IMR-90 (cell line): ENCODE data around the gene FMC1. TPM values are rescaled to one million over a fixed set of nuclear protein-coding genes. Genes with fewer than 3 reads are reported as not detected.

Experiments used
- ATAC-seq: fragments of 200-7000 bp; cut with Tn5 transposase; 2 replicates; pipeline ENCODE4 v1.9.1; 2020; ENCODE audit warnings: low read depth, mild to moderate bottlenecking, moderate library complexity
- BruUV-seq: library from RNA; stranded (reverse); fragments of 400-500 nt; replicated peaks from 2 replicates; lab custom pipeline; 2021; lab: Mats Ljungman, UMichigan
- CTCF ChIA-PET: fragments of 300-600 bp; formaldehyde crosslinking; extraction: SDS; loops from one replicate; lab custom pipeline; 2021; ENCODE audit warnings: antibody characterized with exemption; lab: Yijun Ruan, JAX
- POLR2A ChIA-PET: fragments of 300-600 bp; sonication (Branson Sonifier 250); formaldehyde crosslinking; loops from one replicate; lab custom pipeline; 2022; ENCODE audit warnings: antibody characterized with exemption; ENCODE audit not compliant: unreplicated experiment; lab: Charles Lee
- DNase-seq: peaks from one replicate; pipeline ENCODE4 v3.0.0; 2013
- H2AFZ ChIP-seq: replicated peaks from 2 replicates; pipeline ENCODE3; 2013; ENCODE audit warnings: low read length, mild to moderate bottlenecking; ENCODE audit not compliant: poor library complexity
- H2AK5ac ChIP-seq: 2 replicates; pipeline ENCODE4 v1.6.1; 2013; ENCODE audit warnings: low read depth, low read length, inconsistent platforms
- H2AK9ac ChIP-seq: replicated peaks from 2 replicates; pipeline ENCODE3; 2013; ENCODE audit warnings: mild to moderate bottlenecking, low read depth, low read length, moderate library complexity; ENCODE audit not compliant: poor library complexity
- H2BK120ac ChIP-seq: 2 replicates; pipeline ENCODE4 v1.6.1; 2013; ENCODE audit warnings: low read depth, low read length, inconsistent platforms
- H2BK15ac ChIP-seq: 3 replicates; pipeline ENCODE4 v1.6.1; 2013; ENCODE audit warnings: low read depth, low read length, inconsistent platforms
- H2BK20ac ChIP-seq: 2 replicates; pipeline ENCODE4 v1.6.1; 2013; ENCODE audit warnings: low read depth, mild to moderate bottlenecking, inconsistent platforms, low read length, moderate library complexity
- H2BK5ac ChIP-seq: 2 replicates; pipeline ENCODE4 v1.6.1; 2013; ENCODE audit warnings: mild to moderate bottlenecking, low read depth, low read length, inconsistent platforms; ENCODE audit not compliant: poor library complexity, severe bottlenecking
- H3K14ac ChIP-seq: replicated peaks from 2 replicates; pipeline ENCODE4 v1.6.1; 2013; ENCODE audit warnings: low read depth, low read length, inconsistent platforms
- H3K18ac ChIP-seq: 2 replicates; pipeline ENCODE4 v1.6.1; 2013; ENCODE audit warnings: low read depth, low read length, control low read depth
- H3K23ac ChIP-seq: 2 replicates; pipeline ENCODE4 v1.6.1; 2013; ENCODE audit warnings: low read depth, low read length, inconsistent platforms
- H3K27ac ChIP-seq: 2 replicates; pipeline ENCODE4 v1.5.1; 2013; ENCODE audit warnings: mild to moderate bottlenecking, control low read depth, low read length; ENCODE audit not compliant: insufficient read depth
- H3K27me3 ChIP-seq: 2 replicates; pipeline ENCODE4 v1.6.1; 2013; ENCODE audit warnings: low read length; ENCODE audit not compliant: control insufficient read depth, insufficient read depth
- H3K36me3 ChIP-seq: 2 replicates; pipeline ENCODE4 v1.6.1; 2013; ENCODE audit warnings: low read length, mixed read lengths; ENCODE audit not compliant: control insufficient read depth, insufficient read depth
- H3K4ac ChIP-seq: 2 replicates; pipeline ENCODE4 v1.6.1; 2013; ENCODE audit warnings: low read depth, low read length, inconsistent platforms
- H3K4me1 ChIP-seq: 2 replicates; pipeline ENCODE4 v1.6.1; 2013; ENCODE audit warnings: low read length, mixed read lengths; ENCODE audit not compliant: control insufficient read depth, insufficient read depth
- H3K4me2 ChIP-seq: 2 replicates; pipeline ENCODE4 v1.6.1; 2013; ENCODE audit warnings: low read depth, mild to moderate bottlenecking, control low read depth, low read length, moderate library complexity
- H3K4me3 ChIP-seq: 2 replicates; pipeline ENCODE4 v1.5.1; 2013; ENCODE audit warnings: low read depth, mild to moderate bottlenecking, control low read depth, low read length, moderate library complexity; ENCODE audit not compliant: insufficient read depth
- H3K56ac ChIP-seq: 2 replicates; pipeline ENCODE4 v1.6.1; 2013; ENCODE audit warnings: low read length, inconsistent platforms; ENCODE audit not compliant: insufficient read depth; ENCODE audit errors: extremely low read depth
- H3K79me1 ChIP-seq, 2 experiments: 2 replicates each; pipeline ENCODE4 v1.6.1; 2013; ENCODE audit warnings: low read length in 2 of 2, inconsistent platforms in 1 of 2, low read depth in 1 of 2
- H3K9ac ChIP-seq: 2 replicates; pipeline ENCODE4 v1.6.1; 2013; ENCODE audit warnings: low read depth, low read length, control low read depth
- H3K9me1 ChIP-seq: 2 replicates; pipeline ENCODE4 v1.6.1; 2013; ENCODE audit warnings: low read length, inconsistent platforms; ENCODE audit not compliant: insufficient read depth
- H3K9me3 ChIP-seq: 2 replicates; pipeline ENCODE4 v1.6.1; 2013; ENCODE audit warnings: low read length; ENCODE audit not compliant: control insufficient read depth, insufficient read depth
- H4K20me1 ChIP-seq: 2 replicates; pipeline ENCODE4 v1.6.1; 2013; ENCODE audit warnings: low read length, inconsistent platforms; ENCODE audit not compliant: insufficient read depth
- H4K5ac ChIP-seq: 2 replicates; pipeline ENCODE4 v1.6.1; 2013; ENCODE audit warnings: mild to moderate bottlenecking, low read depth, low read length, control low read depth
- H4K8ac ChIP-seq, 2 experiments: 2 replicates each; pipeline ENCODE4 v1.6.1; 2013; ENCODE audit warnings: low read depth in 2 of 2, low read length in 2 of 2, control low read depth in 1 of 2, inconsistent platforms in 1 of 2
- H4K91ac ChIP-seq: 2 replicates; pipeline ENCODE4 v1.6.1; 2013; ENCODE audit warnings: low read depth, low read length, inconsistent platforms; ENCODE audit not compliant: insufficient read depth
- BHLHE40 ChIP-seq: fragments of 150-350 bp; IDR thresholded peaks from 2 replicates; pipeline ENCODE4 v1.6.1; 2016; ENCODE audit warnings: mild to moderate bottlenecking, low read depth, low read length
- CHD1 ChIP-seq: IDR thresholded peaks from 2 replicates; pipeline ENCODE4 v1.6.1; 2012; ENCODE audit warnings: low read depth, low read length, improper control_type of control experiment
- CTCF ChIP-seq: conservative IDR thresholded peaks from 2 replicates; pipeline ENCODE4 v1.5.1; 2012; ENCODE audit warnings: mild to moderate bottlenecking, low read depth, low read length, improper control_type of control experiment
- MAZ ChIP-seq: IDR thresholded peaks from 2 replicates; pipeline ENCODE4 v1.6.1; 2012; ENCODE audit warnings: low read depth, mild to moderate bottlenecking, low read length, improper control_type of control experiment, moderate library complexity, borderline replicate concordance
- MXI1 ChIP-seq: IDR thresholded peaks from 2 replicates; pipeline ENCODE4 v1.6.1; 2012; ENCODE audit warnings: low read depth, mild to moderate bottlenecking, low read length, moderate library complexity, borderline replicate concordance
- POLR2A ChIP-seq: IDR thresholded peaks from 2 replicates; pipeline ENCODE4 v1.6.1; 2012; ENCODE audit warnings: mild to moderate bottlenecking, low read depth, low read length
- RAD21 ChIP-seq: IDR thresholded peaks from 2 replicates; pipeline ENCODE4 v1.6.1; 2012; ENCODE audit warnings: low read length, improper control_type of control experiment
- SMC3 ChIP-seq: fragments of 150-350 bp; IDR thresholded peaks from 2 replicates; pipeline ENCODE4 v1.6.1; 2016; ENCODE audit warnings: low read depth, mild to moderate bottlenecking, antibody characterized with exemption, low read length, moderate library complexity
- whole genome bisulfite sequencing, 2 experiments: methylation state at CpG; one replicate each; pipeline versions ENCODE4 v1.1.5 to v1.1.7; 2013; ENCODE audit warnings: missing lambda C conversion rate in 2 of 2; ENCODE audit not compliant: insufficient read length in 1 of 2; ENCODE audit errors: extremely low coverage in 2 of 2; 5-methylcytosine and 5-hydroxymethylcytosine counted together
- dilution Hi-C: fragments of 300-500 bp; cut with HindIII; formaldehyde crosslinking; loops from one replicate; pipeline ENCODE4 v1.14.3; 2018; ENCODE audit warnings: low sequenced_read_pairs; ENCODE audit not compliant: unreplicated experiment
- in situ Hi-C: fragments of 300-500 bp; cut with MboI; formaldehyde crosslinking; loops from 3 replicates; pipeline ENCODE4 v1.14.3; 2019; ENCODE audit warnings: low sequenced_read_pairs, inconsistent platforms, mixed read lengths
- intact Hi-C: fragments of 100-400 bp; cut with micrococcal nuclease; formaldehyde crosslinking; loops from 2 replicates; pipeline ENCODE4 v1.10.0; 2022
- polyA plus RNA-seq, 3 experiments: library from polyadenylated mRNA; depleted of rRNA; stranded (reverse); fragments of >200 nt; gene quantifications; 2 replicates each; pipeline ENCODE4 v1.2.3, GENCODE V29; 2012; ENCODE audit warnings: low replicate concordance in 1 of 3
- total RNA-seq: library from RNA; depleted of rRNA; stranded (reverse); fragments of >200 nt; gene quantifications from 2 replicates; pipeline ENCODE4 v1.2.3, GENCODE V29; 2012

Gene FMC1
- total and polyA plus RNA-seq, 2 of the 4 experiments (the other 2 are of a cell fraction), result 6.1 to 11.9 TPM

- 1% methylated on average over 35 of the region's 98 CpGs; no CpG with 5 or more reads in 1 of the 2 experiments for WGBS, 2 experiments
- Histone ChIP-seq H3K14ac (peak within 1 kb of the TSS; percentile 96), H4K91ac (peak within 1 kb of the TSS; percentile 99), H4K8ac (peak within 1 kb of the TSS; percentile 92 to 98), H2BK15ac (peak within 1 kb of the TSS; percentile 16; the same call in 1 of the 3 replicates), H2BK120ac (peak within 1 kb of the TSS; percentile 84), H2AK5ac (peak within 1 kb of the TSS; percentile 99), H3K18ac (peak within 1 kb of the TSS; percentile 78), H3K36me3 (peaks cover 2% of the 10 kb centered on the region; the same call in 1 of the 2 replicates), H4K5ac (peak within 1 kb of the TSS; percentile 82), H3K27me3 (no peaks in the 10 kb centered on the region), H4K20me1 (peaks cover 44% of the 10 kb centered on the region), H3K4ac (peak within 1 kb of the TSS; percentile 99), H3K9me1 (peaks cover 5% of the 10 kb centered on the region; the same call in 1 of the 2 replicates), H3K27ac (peak within 1 kb of the TSS; percentile 96), H3K4me3 (peak within 1 kb of the TSS; percentile 56), H2AFZ (peak within 1 kb of the TSS; percentile 98), H3K4me1 (no peaks in the 10 kb centered on the region), H2AK9ac (peak within 1 kb of the TSS; percentile 95), H2BK20ac (no peak within 1 kb of the TSS), H3K4me2 (peak within 1 kb of the TSS; percentile 84), H3K79me1 (peaks cover 0 to 25% of the 10 kb centered on the region in 2 experiments; a peak in 2 of 4 replicates), H3K9me3 (no peaks in the 10 kb centered on the region), H2BK5ac (peak within 1 kb of the TSS; percentile 90), H3K56ac (peak within 1 kb of the TSS; percentile 95), H3K23ac (peak within 1 kb of the TSS; percentile 95), H3K9ac (peak within 1 kb of the TSS; percentile 96)
- TF ChIP-seq MXI1, result peak; percentile 83
- 0 out of 2 replicates have a peak, but pooled peaks have one; percentile 41 for TF ChIP-seq CHD1
- TF ChIP-seq CTCF, result peak; percentile 22; the same call in 1 of the 2 replicates
- no peak for TF ChIP-seq RAD21
- peak; percentile 6; the same call in 1 of the 2 replicates for TF ChIP-seq BHLHE40
- TF ChIP-seq MAZ, result peak; percentile 88
- peak; percentile 94 for TF ChIP-seq POLR2A
- TF ChIP-seq SMC3, result no peak
- BruUV-seq, result no TSS peak
- CTCF ChIA-PET, result no interaction called here
- intact Hi-C loops, result loop anchor here (5.0 kb wide), 2 partner anchors 38 to 53 kb away; no protein-coding TSS in a partner anchor
- POLR2A ChIA-PET, result no interaction called here
- dilution Hi-C loops, result no loop called here
- ATAC-seq (peak; percentile 86), DNase-seq (peak; percentile 98)
- in situ Hi-C loops, result no loop called here
Measured at GRCh38 chr7:139359366-139360209, 18.5 kb downstream of the FMC1 start, which contains the start of gene LUC7L2. Gene LUC7L2 (plus strand): TSS chr7:139359894. CDS start chr7:139360262, 368 bp downstream.
